Heart left ventricle (tissue), 13 donors: ENCODE measurements around the gene VTI1A.

Experiments used
- CTCF ChIP-seq, 12 donors: fragments of 200-600 bp; sonication (generic) in 4 of 12; IDR thresholded peaks; one replicate each; pipeline versions ENCODE4 v1.5.0 to v1.8.0; 2018 to 2022; ENCODE audit warnings: antibody characterized with exemption in 12 of 12, mild to moderate bottlenecking in 5 of 12
- POLR2A ChIP-seq, 2 donors: fragments of 450-650 bp; IDR thresholded peaks; one replicate each; pipeline ENCODE4 v1.6.1; 2017; ENCODE audit warnings: antibody characterized with exemption in 2 of 2, mild to moderate bottlenecking in 2 of 2, moderate library complexity in 2 of 2
- donor health status: ischemic (EF 13 %, LVEDD 7.1; RV severe dilation, severe dysfunction).
- donor health status: DM: no; HTN: yes; CAD: no.
- donor health status: DM: no; HTN: no; CAD: no.
- donor health status: ischemic (EF 25% LVEDD 6.9; RV normal size, moderate dysfunction).
- donor health status: ischemic (EF 25% LVEDD 5.7; RV mildly dilated, moderate dysfunction).
- donor health status: ischemic (EF 35%, LVEDD 5.7; RV mildly dilated, moderate dysfunction).
- donor health status: nonischemic (EF 11% LVEDD 7.7; RV severe dilation, severe dysfunction).
- donor health status: DM: yes; HTN: yes; CAD: no.
- donor health status: PGD.
- donor health status: ischemic (EF 29% LVEDD 5.4; RV normal size, mild dysfunction).
- donor health status: nonischemic (EF 23%, LVEDD 6.1; RV moderate dilation, normal function).

GRCh38 chr10:112526906-112527305 is 79.9 kb downstream of the VTI1A start:
- TF ChIP-seq CTCF (IDR thresholded peaks at IDR 0.05) (no peak), POLR2A (IDR thresholded peaks at IDR 0.05) (no peak)
